ENCODE measurements around the gene ZNF334.

GRCh38 chr20:46485431-46485830 lies 27.9 kb downstream of the ZNF334 start:
- TF ChIP-seq, protein P1, sequence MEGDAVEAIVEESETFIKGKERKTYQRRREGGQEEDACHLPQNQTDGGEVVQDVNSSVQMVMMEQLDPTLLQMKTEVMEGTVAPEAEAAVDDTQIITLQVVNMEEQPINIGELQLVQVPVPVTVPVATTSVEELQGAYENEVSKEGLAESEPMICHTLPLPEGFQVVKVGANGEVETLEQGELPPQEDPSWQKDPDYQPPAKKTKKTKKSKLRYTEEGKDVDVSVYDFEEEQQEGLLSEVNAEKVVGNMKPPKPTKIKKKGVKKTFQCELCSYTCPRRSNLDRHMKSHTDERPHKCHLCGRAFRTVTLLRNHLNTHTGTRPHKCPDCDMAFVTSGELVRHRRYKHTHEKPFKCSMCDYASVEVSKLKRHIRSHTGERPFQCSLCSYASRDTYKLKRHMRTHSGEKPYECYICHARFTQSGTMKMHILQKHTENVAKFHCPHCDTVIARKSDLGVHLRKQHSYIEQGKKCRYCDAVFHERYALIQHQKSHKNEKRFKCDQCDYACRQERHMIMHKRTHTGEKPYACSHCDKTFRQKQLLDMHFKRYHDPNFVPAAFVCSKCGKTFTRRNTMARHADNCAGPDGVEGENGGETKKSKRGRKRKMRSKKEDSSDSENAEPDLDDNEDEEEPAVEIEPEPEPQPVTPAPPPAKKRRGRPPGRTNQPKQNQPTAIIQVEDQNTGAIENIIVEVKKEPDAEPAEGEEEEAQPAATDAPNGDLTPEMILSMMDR (IDR thresholded peaks at IDR 0.05 in 8 of 11, conservative IDR thresholded peaks at IDR 0.05 in 3 of 11), result no peak
- TF ChIP-seq POLR2AphosphoS5 (IDR thresholded peaks at IDR 0.05), result no peak
